ENCODE results near the gene PCNX1.

DNA sequence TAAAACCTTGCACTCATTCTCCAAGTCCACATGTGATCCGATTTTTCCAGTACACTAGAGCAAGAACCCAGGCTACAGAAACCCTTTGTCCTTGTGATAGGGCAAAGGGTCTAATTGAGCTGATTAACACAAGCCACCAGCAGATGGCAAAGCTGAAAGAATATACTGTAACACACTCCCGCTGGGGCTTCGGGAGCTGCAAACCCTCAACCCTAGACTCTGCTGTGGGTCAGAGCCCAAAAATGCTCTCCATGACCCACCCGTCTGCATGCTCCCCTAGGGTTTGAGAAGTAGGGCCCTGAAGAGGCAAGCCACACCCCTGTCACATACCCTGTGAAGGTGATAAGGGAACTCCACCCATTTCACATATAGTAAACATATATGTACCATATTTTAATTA is 33.6 kb upstream of the PCNX1 start:
- TF ChIP-seq, protein P1, sequence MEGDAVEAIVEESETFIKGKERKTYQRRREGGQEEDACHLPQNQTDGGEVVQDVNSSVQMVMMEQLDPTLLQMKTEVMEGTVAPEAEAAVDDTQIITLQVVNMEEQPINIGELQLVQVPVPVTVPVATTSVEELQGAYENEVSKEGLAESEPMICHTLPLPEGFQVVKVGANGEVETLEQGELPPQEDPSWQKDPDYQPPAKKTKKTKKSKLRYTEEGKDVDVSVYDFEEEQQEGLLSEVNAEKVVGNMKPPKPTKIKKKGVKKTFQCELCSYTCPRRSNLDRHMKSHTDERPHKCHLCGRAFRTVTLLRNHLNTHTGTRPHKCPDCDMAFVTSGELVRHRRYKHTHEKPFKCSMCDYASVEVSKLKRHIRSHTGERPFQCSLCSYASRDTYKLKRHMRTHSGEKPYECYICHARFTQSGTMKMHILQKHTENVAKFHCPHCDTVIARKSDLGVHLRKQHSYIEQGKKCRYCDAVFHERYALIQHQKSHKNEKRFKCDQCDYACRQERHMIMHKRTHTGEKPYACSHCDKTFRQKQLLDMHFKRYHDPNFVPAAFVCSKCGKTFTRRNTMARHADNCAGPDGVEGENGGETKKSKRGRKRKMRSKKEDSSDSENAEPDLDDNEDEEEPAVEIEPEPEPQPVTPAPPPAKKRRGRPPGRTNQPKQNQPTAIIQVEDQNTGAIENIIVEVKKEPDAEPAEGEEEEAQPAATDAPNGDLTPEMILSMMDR (IDR thresholded peaks at IDR 0.05): no peak
- TF ChIP-seq EP300 (IDR thresholded peaks at IDR 0.05): no peak

Measured in tibial nerve (tissue), 4 donors.